H1 (cell line): ENCODE measurements around the gene DEDD. TPM values are rescaled to one million over a fixed set of nuclear protein-coding genes. Genes with fewer than 3 reads are reported as not detected.

ENCODE experiments used
- CTCF ChIA-PET: fragments of 300-600 bp; sonication (Branson Sonifier 250); formaldehyde crosslinking; loops from one replicate; lab custom pipeline; 2021; ENCODE audit not compliant: partially characterized antibody; lab: Charles Lee
- POLR2A ChIA-PET: fragments of 300-600 bp; sonication (Branson Sonifier 250); formaldehyde crosslinking; loops from one replicate; lab custom pipeline; 2021; ENCODE audit warnings: inconsistent platforms; ENCODE audit not compliant: partially characterized antibody; lab: Charles Lee
- DNase-seq, 2 experiments: peaks; one replicate each; pipeline versions ENCODE4 v3.0.0 to v3.0.0-alpha.2; 2010 to 2022; ENCODE audit warnings: low spot score in 2 of 2, low read depth in 1 of 2, mixed read lengths in 1 of 2
- FAIRE-seq: peaks from 2 replicates; lab custom pipeline; 2011; peaks lifted over from hg19 to GRCh38; lab: Jason Lieb, UNC
- H2AFZ ChIP-seq: 2 replicates; pipeline ENCODE4 v1.8.1; 2012; ENCODE audit warnings: low read length, inconsistent platforms
- H2AK5ac ChIP-seq: 2 replicates; pipeline ENCODE4 v1.6.1; 2013; ENCODE audit warnings: low read depth, low read length
- H2BK120ac ChIP-seq: replicated peaks from 2 replicates; pipeline ENCODE3; 2013; ENCODE audit warnings: low read depth, low read length, inconsistent platforms
- H2BK12ac ChIP-seq: 2 replicates; pipeline ENCODE4 v1.6.1; 2013; ENCODE audit warnings: low read depth, low read length
- H2BK15ac ChIP-seq: 2 replicates; pipeline ENCODE4 v1.6.1; 2013; ENCODE audit warnings: low read length
- H2BK20ac ChIP-seq: 2 replicates; pipeline ENCODE4 v1.6.1; 2013; ENCODE audit warnings: low read length
- H2BK5ac ChIP-seq: 2 replicates; pipeline ENCODE4 v1.6.1; 2013; ENCODE audit warnings: low read depth, low read length
- H3K14ac ChIP-seq: 2 replicates; pipeline ENCODE4 v1.6.1; 2013; ENCODE audit warnings: inconsistent platforms; ENCODE audit not compliant: insufficient read length
- H3K18ac ChIP-seq: 2 replicates; pipeline ENCODE4 v1.6.1; 2013; ENCODE audit warnings: low read length; ENCODE audit errors: extremely low read depth
- H3K23ac ChIP-seq: 2 replicates; pipeline ENCODE4 v1.6.1; 2013; ENCODE audit warnings: inconsistent platforms; ENCODE audit not compliant: insufficient read length
- H3K23me2 ChIP-seq: 2 replicates; pipeline ENCODE4 v1.6.1; 2013; ENCODE audit warnings: low read depth, low read length
- H3K27ac ChIP-seq: 2 replicates; pipeline ENCODE4 v1.6.1; 2011; ENCODE audit warnings: low read depth, low read length, inconsistent platforms
- H3K27me3 ChIP-seq, 4 experiments: replicated peaks in 1 of 4; 1 replicate in 1 of 4; 2 replicates in 3 of 4; pipeline versions ENCODE4 v1.6.1 to v1.8.1; 2011 to 2013; ENCODE audit warnings: low read length in 3 of 4, mild to moderate bottlenecking in 3 of 4, inconsistent platforms in 2 of 4, mixed read lengths in 2 of 4, moderate library complexity in 1 of 4; ENCODE audit not compliant: control insufficient read depth in 3 of 4, insufficient read depth in 3 of 4; ENCODE audit errors: extremely low read depth in 1 of 4
- H3K36me3 ChIP-seq, 4 experiments: 2 replicates each; pipeline versions ENCODE4 v1.6.1 to v1.8.1; 2011 to 2013; ENCODE audit warnings: mild to moderate bottlenecking in 4 of 4, low read length in 3 of 4, moderate library complexity in 2 of 4, control low read depth in 1 of 4, inconsistent platforms in 1 of 4; ENCODE audit not compliant: insufficient read depth in 4 of 4, control insufficient read depth in 2 of 4
- H3K4ac ChIP-seq: replicated peaks from 2 replicates; pipeline ENCODE3; 2013; ENCODE audit warnings: low read length, low read depth, mixed read lengths, inconsistent platforms; ENCODE audit not compliant: insufficient read length
- H3K4me1 ChIP-seq, 4 experiments: replicated peaks in 1 of 4; 1 replicate in 1 of 4; 2 replicates in 3 of 4; pipeline versions ENCODE4 v1.6.1 to v1.8.1; 2011 to 2013; ENCODE audit warnings: low read length in 3 of 4, inconsistent platforms in 2 of 4, mixed read lengths in 1 of 4; ENCODE audit not compliant: insufficient read depth in 4 of 4, control insufficient read depth in 3 of 4
- H3K4me2 ChIP-seq, 2 experiments: 2 replicates each; pipeline versions ENCODE4 v1.6.1 to v1.8.1; 2011 to 2013; ENCODE audit warnings: low read depth in 2 of 2, low read length in 2 of 2, control low read depth in 1 of 2, inconsistent platforms in 1 of 2, mild to moderate bottlenecking in 1 of 2; ENCODE audit not compliant: insufficient read depth in 1 of 2
- H3K4me3 ChIP-seq, 4 experiments: fragments of 200-600, 300-600 bp in 1 of 4; sonication (generic), shearing (Covaris generic), sonication (Bioruptor Twin) in 1 of 4; 2 replicates each; pipeline versions ENCODE4 v1.5.1 to v1.8.1; 2011 to 2016; ENCODE audit warnings: low read length in 4 of 4, low read depth in 3 of 4, control low read depth in 2 of 4, inconsistent platforms in 2 of 4, mild to moderate bottlenecking in 2 of 4, mixed read lengths in 1 of 4, moderate library complexity in 1 of 4; ENCODE audit not compliant: insufficient read depth in 2 of 4; ENCODE audit errors: extremely low read depth in 1 of 4
- H3K56ac ChIP-seq: replicated peaks from 2 replicates; pipeline ENCODE3; 2013; ENCODE audit warnings: low read depth, mild to moderate bottlenecking, mixed read lengths, low read length, inconsistent platforms; ENCODE audit not compliant: insufficient read length
- H3K79me1 ChIP-seq: 2 replicates; pipeline ENCODE4 v1.6.1; 2013; ENCODE audit warnings: low read depth, low read length, control low read depth
- H3K79me2 ChIP-seq, 2 experiments: 2 replicates each; pipeline versions ENCODE4 v1.6.1 to v1.8.1; 2012 to 2013; ENCODE audit warnings: low read length in 2 of 2, mild to moderate bottlenecking in 2 of 2, inconsistent platforms in 1 of 2; ENCODE audit not compliant: insufficient read depth in 2 of 2, control insufficient read depth in 1 of 2
- H3K9ac ChIP-seq, 4 experiments: replicated peaks in 1 of 4; 1 replicate in 1 of 4; 2 replicates in 3 of 4; pipeline versions ENCODE4 v1.6.1 to v1.8.1; 2011 to 2013; ENCODE audit warnings: low read depth in 3 of 4, low read length in 3 of 4, control low read depth in 2 of 4, mild to moderate bottlenecking in 2 of 4, moderate library complexity in 2 of 4, inconsistent platforms in 1 of 4; ENCODE audit errors: extremely low read depth in 1 of 4
- H3K9me3 ChIP-seq, 2 experiments: 2 replicates each; pipeline versions ENCODE4 v1.6.1 to v1.8.1; 2012 to 2013; ENCODE audit warnings: mild to moderate bottlenecking in 2 of 2, moderate library complexity in 2 of 2, control low read depth in 1 of 2, inconsistent platforms in 1 of 2, low read depth in 1 of 2, low read length in 1 of 2, mixed read lengths in 1 of 2; ENCODE audit not compliant: insufficient read depth in 2 of 2
- H4K20me1 ChIP-seq, 2 experiments: replicated peaks in 1 of 2; 2 replicates each; pipeline versions ENCODE3 to v1.8.1; 2011 to 2013; ENCODE audit warnings: inconsistent platforms in 2 of 2, low read length in 2 of 2, mild to moderate bottlenecking in 1 of 2; ENCODE audit not compliant: insufficient read depth in 2 of 2, control insufficient read depth in 1 of 2
- H4K5ac ChIP-seq: 2 replicates; pipeline ENCODE4 v1.6.1; 2013; ENCODE audit warnings: low read length, low read depth, mixed read lengths, inconsistent platforms; ENCODE audit not compliant: insufficient read length
- H4K8ac ChIP-seq: 2 replicates; pipeline ENCODE4 v1.8.0; 2013; ENCODE audit warnings: mild to moderate bottlenecking, moderate library complexity, low read length, inconsistent platforms; ENCODE audit not compliant: insufficient read depth; ENCODE audit errors: extremely low read depth
- H4K91ac ChIP-seq: replicated peaks from 2 replicates; pipeline ENCODE3; 2013; ENCODE audit warnings: low read length, mixed read lengths, inconsistent platforms; ENCODE audit not compliant: insufficient read length
- GTF2F1 ChIP-seq: IDR thresholded peaks from 2 replicates; pipeline ENCODE4 v1.6.1; 2012; ENCODE audit warnings: low read depth, low read length, improper control_type of control experiment, borderline replicate concordance
- MAX ChIP-seq: IDR thresholded peaks from 2 replicates; pipeline ENCODE4 v1.6.1; 2012; ENCODE audit warnings: inconsistent platforms
- RFX5 ChIP-seq: IDR thresholded peaks from 2 replicates; pipeline ENCODE4 v1.6.1; 2011; ENCODE audit warnings: low read depth, low read length, improper control_type of control experiment, borderline replicate concordance
- SP2 ChIP-seq: IDR thresholded peaks from 2 replicates; pipeline ENCODE4 v1.6.1; 2012; ENCODE audit warnings: mild to moderate bottlenecking, low read length, inconsistent platforms
- whole genome bisulfite sequencing, 2 experiments: shearing (Covaris generic) in 1 of 2; methylation state at CpG; one replicate each; pipeline versions ENCODE4 v1.1.6 to v1.1.7; 2013 to 2015; ENCODE audit warnings: low lambda C conversion rate in 2 of 2, mixed read lengths in 2 of 2, inconsistent platforms in 1 of 2, low coverage in 1 of 2, missing lambda C conversion rate in 1 of 2; ENCODE audit not compliant: insufficient replicate concordance in 2 of 2, insufficient coverage in 1 of 2, insufficient read length in 1 of 2; ENCODE audit errors: extremely low coverage in 1 of 2, missing lambda C conversion rate in 1 of 2; 5-methylcytosine and 5-hydroxymethylcytosine counted together
- polyA plus RNA-seq, 7 experiments: library from polyadenylated mRNA; depleted of rRNA in 3 of 7; stranded (reverse) in 5 of 7; unstranded in 2 of 7; fragments of >200 nt in 5 of 7; fragments of 200-250 nt in 2 of 7; gene quantifications; 1 replicate in 5 of 7; 2 replicates in 1 of 7; 4 replicates in 1 of 7; pipeline versions ENCODE4 v1.2.1 to v1.2.3, GENCODE V29; 2011 to 2013; ENCODE audit warnings: missing spikeins in 2 of 7, mixed read lengths in 2 of 7
- total RNA-seq: library from RNA; stranded (reverse); fragmentation: NEBNext Ultra II Directional; extraction: Animal tissue kit (Norgen Biotek cat#: 25700); gene quantifications from 2 replicates; pipeline ENCODE4 v1.2.1, GENCODE V29; 2021

DEDD gene
- total and polyA plus RNA-seq, 2 of the 8 experiments (the other 6 are each of a cell fraction or from before 2014, with no cell fraction given): 42.6 to 55.9 TPM

DNA sequence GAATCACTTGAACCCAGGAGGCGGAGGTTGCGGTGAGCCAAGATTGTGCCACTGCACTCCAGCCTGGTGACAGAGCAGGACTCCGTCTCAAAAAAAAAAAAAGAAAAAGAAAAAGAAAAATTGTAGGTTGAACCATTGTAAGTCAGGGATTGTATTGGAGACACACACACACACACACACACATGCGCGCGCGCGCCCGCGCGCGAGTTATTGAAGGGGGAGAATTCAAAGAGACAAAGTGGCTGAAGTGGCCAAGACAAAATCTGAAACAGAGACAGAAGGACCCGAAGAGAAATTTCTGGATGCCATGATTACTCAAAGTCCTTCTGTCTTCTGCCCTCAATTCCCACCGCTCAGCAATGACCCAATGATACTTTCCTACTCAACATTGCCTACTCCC lies 38.0 kb downstream of the DEDD start:
- Histone ChIP-seq H2AK5ac (no peak overlapping the region), H3K27ac (no peak overlapping the region), H2BK120ac (no peak overlapping the region), H3K4me2 (no peak overlapping the region), H3K27me3 (no peaks in the 10 kb centered on the region), H3K56ac (no peak overlapping the region), H2AFZ (no peak overlapping the region), H3K4me1 (peaks cover 0 to 6% (median 1%) of the 10 kb centered on the region in 4 experiments; a peak in 4 of 7 replicates), H3K14ac (no peak overlapping the region), H4K20me1 (no peaks in the 10 kb centered on the region), H3K23me2 (peaks cover 13% of the 10 kb centered on the region), H3K4ac (no peak overlapping the region), H2BK12ac (no peak overlapping the region), H2BK5ac (no peak overlapping the region), H4K8ac (no peak overlapping the region), H3K9ac (no peak overlapping the region), H3K79me1 (0 out of 2 replicates have a peak, but pooled peaks cover 3% of the 10 kb centered on the region), H3K36me3 (no peaks in the 10 kb centered on the region), H3K79me2 (no peaks in the 10 kb centered on the region), H3K9me3 (no peaks in the 10 kb centered on the region), H4K91ac (no peak overlapping the region), H2BK15ac (no peak overlapping the region), H4K5ac (no peak overlapping the region), H3K18ac (no peak overlapping the region), H3K4me3 (no peak overlapping the region), H3K23ac (no peak overlapping the region), H2BK20ac (no peak overlapping the region)
- DNase-seq: no peak
- no peak for FAIRE-seq
- CTCF ChIA-PET: interaction anchor here (0.6 to 10.0 kb wide), 9 partner anchors 10 to 210 kb away, joined by 3 to 282 read pairs (median 7); partner anchors contain the start of genes ARHGAP30, ITLN1, TSTD1 and USF1
- TF ChIP-seq RFX5 (no peak), MAX (no peak), GTF2F1 (no peak), SP2 (no peak)
- 93% methylated on average over 13 of the region's 14 CpGs; no CpG with 5 or more reads in 1 of the 2 experiments for WGBS, 2 experiments
- POLR2A ChIA-PET: interaction anchor here (1.2 to 1.4 kb wide), 2 partner anchors 47 to 49 kb away, joined by 3 read pairs; partner anchors contain the start of gene USF1
